Neuronal stem cell (in vitro differentiated cells): ENCODE data around the gene ZNF423. TPM values are rescaled to one million over a fixed set of nuclear protein-coding genes. Genes with fewer than 3 reads are reported as not detected.

ENCODE experiments used
- small RNA-seq: library from polyadenylated mRNA; stranded (forward); fragments of <200 nt; extraction: miRNeasy Mini kit (QIAGEN cat#:217004); gene quantifications from one replicate; pipeline ENCODE3, GENCODE V24; 2013; ENCODE audit not compliant: insufficient read depth

Gene ZNF423

Small RNAs within 50 kb of the gene (small RNA-seq; reads per million reads assigned to genes)
- gene MRPS21P7 (not detected), gene MRPS21P8 (not detected)
